Stomach smooth muscle (tissue), 2 donors: ENCODE results near the gene LGALS16.
"Not testable (repeated sequence)": the region's sequence is repeated elsewhere in the genome, so short reads cannot be mapped to it uniquely, and the experiment has no call there.

ENCODE experiments used
- H3K27ac ChIP-seq: one replicate; pipeline ENCODE4 v1.7.0; 2013; ENCODE audit warnings: mild to moderate bottlenecking, low read length, inconsistent platforms
- H3K27me3 ChIP-seq, 2 donors: one replicate each; pipeline ENCODE4 v1.7.0; 2013; ENCODE audit warnings: low read length in 2 of 2; ENCODE audit not compliant: insufficient read depth in 2 of 2, control insufficient read depth in 1 of 2
- H3K36me3 ChIP-seq, 2 donors: one replicate each; pipeline ENCODE4 v1.7.0; 2013; ENCODE audit warnings: low read length in 2 of 2; ENCODE audit not compliant: control insufficient read depth in 2 of 2, insufficient read depth in 2 of 2
- H3K4me1 ChIP-seq: one replicate; pipeline ENCODE4 v1.7.0; 2013; ENCODE audit warnings: low read length; ENCODE audit not compliant: control insufficient read depth, insufficient read depth
- H3K4me3 ChIP-seq, 2 donors: one replicate each; pipeline ENCODE4 v1.7.0; 2013; ENCODE audit warnings: low read length in 2 of 2
- H3K9ac ChIP-seq, 2 donors: one replicate each; pipeline ENCODE4 v1.7.0; 2013; ENCODE audit warnings: low read length in 2 of 2, mild to moderate bottlenecking in 1 of 2
- H3K9me3 ChIP-seq, 2 donors: one replicate each; pipeline ENCODE4 v1.7.0; 2013; ENCODE audit warnings: low read length in 2 of 2; ENCODE audit not compliant: control insufficient read depth in 2 of 2
- donor health status: healthy.
- donor health status: Pancreatic carcinoma.

Gene LGALS16, protein sequence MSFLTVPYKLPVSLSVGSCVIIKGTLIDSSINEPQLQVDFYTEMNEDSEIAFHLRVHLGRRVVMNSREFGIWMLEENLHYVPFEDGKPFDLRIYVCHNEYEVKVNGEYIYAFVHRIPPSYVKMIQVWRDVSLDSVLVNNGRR

DNA sequence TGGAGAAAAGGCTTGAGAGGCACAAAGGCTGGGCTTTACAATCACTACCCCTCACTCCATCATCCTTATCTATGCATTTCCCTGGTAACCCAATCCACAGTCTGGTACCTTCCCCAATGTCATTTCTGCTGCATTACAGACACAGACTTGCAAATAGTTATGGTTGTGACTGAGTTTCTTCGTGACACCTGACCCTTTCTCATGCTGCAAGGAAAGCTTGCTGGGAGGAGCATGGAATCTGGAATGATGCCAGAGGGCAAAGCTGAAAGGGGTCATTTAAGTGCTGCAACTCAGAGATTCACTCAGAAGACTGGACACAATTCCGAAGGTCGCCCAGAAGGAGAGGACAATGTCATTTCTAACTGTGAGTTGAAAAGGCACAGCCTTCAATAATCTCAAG, at the start of gene LGALS16:
TSS of gene LGALS16 (plus strand) at position 301 of the 400 bp plus-strand sequence. CDS start at position 350, 49 bp downstream.
- Histone ChIP-seq H3K27ac (no peak within 1 kb of the TSS), H3K36me3 (no peaks in the 10 kb centered on the region), H3K9ac (no peak within 1 kb of the TSS), H3K27me3 (no peaks in the 10 kb centered on the region), H3K4me3 (no peak within 1 kb of the TSS), H3K9me3 (no peaks in the 10 kb centered on the region), H3K4me1 (no peaks in the 10 kb centered on the region)

DNA sequence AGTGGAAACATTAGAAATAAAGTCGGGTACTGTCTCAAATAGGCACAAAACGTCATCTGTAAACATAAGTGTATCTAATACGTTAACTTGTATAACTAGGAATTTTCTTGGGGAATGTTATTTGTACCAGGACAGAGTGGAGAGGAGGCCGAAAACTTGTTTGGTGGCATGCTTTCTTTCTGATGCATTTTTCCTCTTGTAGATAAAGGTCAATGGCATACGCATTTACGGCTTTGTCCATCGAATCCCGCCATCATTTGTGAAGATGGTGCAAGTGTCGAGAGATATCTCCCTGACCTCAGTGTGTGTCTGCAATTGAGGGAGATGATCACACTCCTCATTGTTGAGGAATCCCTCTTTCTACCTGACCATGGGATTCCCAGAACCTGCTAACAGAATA, 48.7 kb upstream of the LGALS16 start:
- Histone ChIP-seq H3K9me3 (no peaks in the 10 kb centered on the region), H3K27me3 (peaks cover 0 to 5% of the 10 kb centered on the region in 2 donors), H3K9ac (no peak overlapping the region), H3K4me1 (no peaks in the 10 kb centered on the region), H3K27ac (no peak overlapping the region), H3K36me3 (no peaks in the 10 kb centered on the region), H3K4me3 (no peak overlapping the region)

DNA sequence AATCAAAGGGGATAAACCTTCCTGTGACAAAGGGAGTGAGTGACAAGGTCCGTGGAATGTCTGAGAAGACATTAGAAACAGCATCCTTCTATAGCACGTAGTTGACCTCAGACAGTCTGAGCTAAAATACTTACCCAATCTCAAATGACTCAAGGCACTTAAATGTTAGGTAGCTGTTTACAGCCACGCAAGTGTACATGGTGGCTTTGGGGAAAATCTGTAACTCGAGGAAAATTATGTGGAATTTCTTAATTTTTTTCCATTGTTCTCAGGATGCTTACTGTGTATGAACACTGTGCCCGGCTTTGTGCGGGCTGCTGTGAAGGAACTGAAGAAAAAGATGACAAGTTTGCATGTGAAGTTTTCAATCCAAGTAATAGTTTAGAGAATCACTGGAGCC, 48.2 kb upstream of the LGALS16 start:
- Histone ChIP-seq H3K4me3 (no peak overlapping the region), H3K9ac (no peak overlapping the region), H3K36me3 (no peaks in the 10 kb centered on the region), H3K27ac (no peak overlapping the region), H3K27me3 (peaks cover 0 to 5% of the 10 kb centered on the region in 2 donors), H3K4me1 (no peaks in the 10 kb centered on the region), H3K9me3 (no peaks in the 10 kb centered on the region)

DNA sequence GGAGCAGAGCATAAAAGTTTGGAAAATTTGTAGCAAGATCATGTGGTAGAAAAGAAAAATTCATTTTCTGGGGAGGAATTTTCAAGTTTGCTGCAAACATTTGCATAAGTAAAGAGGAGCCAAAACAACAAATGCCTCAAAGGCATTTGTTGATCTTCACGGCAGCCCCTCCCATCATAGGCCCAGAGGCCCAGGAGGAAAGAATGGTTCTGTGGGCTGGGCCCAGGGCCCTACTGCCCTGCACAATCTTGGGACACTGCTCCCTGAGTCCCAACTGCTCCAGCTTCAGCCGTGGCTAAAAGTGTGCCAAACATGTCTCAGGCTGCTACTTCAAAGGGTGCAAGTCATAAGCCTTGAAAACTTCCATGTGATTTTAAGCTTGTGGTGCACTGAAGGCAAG, 42.1 kb upstream of the LGALS16 start:
- H3K4me3 ChIP-seq: no peak overlapping the region

DNA sequence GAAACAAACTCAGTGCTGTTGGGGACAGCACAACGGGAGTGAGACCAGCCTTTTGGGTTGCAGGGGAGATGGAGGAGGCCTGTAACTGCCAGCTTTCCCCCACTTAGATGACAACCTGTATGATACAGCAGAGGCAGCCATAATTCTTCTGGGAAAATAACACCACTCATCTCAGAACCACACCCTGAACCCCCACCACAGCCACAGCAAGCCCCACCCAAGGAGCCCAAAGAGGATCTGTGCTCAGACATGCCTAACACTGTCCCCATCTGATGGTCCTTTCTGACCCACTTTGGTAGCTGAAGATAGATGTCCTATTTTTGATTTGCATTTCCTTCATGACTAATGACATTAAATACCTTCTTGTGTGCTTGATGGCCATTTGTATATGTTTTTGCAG, 38.0 kb upstream of the LGALS16 start:
- Histone ChIP-seq H3K36me3 (no peaks in the 10 kb centered on the region), H3K4me3 (no peak overlapping the region), H3K4me1 (no peaks in the 10 kb centered on the region), H3K27me3 (no peaks in the 10 kb centered on the region), H3K9me3 (no peaks in the 10 kb centered on the region), H3K9ac (no peak overlapping the region), H3K27ac (no peak overlapping the region)

More for the DNA sequence above, 42.1 kb upstream of the LGALS16 start:
- no peaks in the 10 kb centered on the region for H3K9me3 ChIP-seq
- H3K4me1 ChIP-seq: no peaks in the 10 kb centered on the region
- H3K36me3 ChIP-seq: no peaks in the 10 kb centered on the region
- H3K27ac ChIP-seq: no peak overlapping the region
- H3K27me3 ChIP-seq: no peaks in the 10 kb centered on the region
- H3K9ac ChIP-seq: no peak overlapping the region

DNA sequence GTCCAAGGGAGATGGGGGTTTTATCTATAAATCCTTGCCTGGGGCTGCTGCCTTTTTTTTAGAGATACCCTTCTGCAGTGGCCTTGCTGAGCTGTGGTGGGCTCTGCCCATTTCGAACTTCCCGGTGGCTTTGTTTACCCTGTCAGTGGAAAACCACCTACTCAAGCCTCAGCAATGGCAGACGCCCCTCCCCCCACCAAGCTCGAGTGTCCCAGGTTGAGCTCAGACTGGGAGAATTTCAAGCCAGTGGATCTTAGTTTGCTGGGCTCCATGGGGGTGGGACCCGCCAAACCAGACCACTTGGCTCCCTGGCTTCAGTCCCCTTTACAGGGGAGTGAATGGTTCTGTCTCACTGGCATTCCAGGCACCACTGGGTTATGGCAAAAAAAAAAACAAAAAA, 31.8 kb upstream of the LGALS16 start:
- Histone ChIP-seq H3K9me3 (no peaks in the 10 kb centered on the region), H3K4me3 (no peak overlapping the region), H3K4me1 (no peaks in the 10 kb centered on the region), H3K27me3 (peaks cover 0 to 4% of the 10 kb centered on the region in 2 donors), H3K9ac (no peak overlapping the region), H3K27ac (no peak overlapping the region), H3K36me3 (no peaks in the 10 kb centered on the region)

DNA sequence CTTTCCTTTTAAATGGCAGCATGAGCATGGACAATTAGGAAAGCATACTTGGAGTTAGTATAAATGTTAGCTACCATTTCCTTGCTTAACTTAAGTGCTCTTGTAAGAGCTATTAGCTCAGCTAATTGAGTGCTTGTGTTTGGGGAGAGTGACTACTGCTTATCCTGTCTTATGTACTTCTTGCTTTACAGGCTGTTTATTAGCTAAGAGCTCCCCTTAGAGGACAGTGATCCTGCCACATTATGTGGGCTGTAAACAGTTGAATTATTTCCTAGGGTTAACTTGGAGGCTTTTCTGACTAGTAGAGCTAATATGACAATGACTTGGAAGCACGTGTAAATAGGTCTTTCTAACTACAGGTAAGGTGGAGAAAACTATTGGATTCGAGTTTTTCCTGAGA, 28.1 kb upstream of the LGALS16 start:
- H3K27me3 ChIP-seq, H3K4me1 ChIP-seq, H3K9ac ChIP-seq, H3K4me3 ChIP-seq, H3K36me3 ChIP-seq, H3K27ac ChIP-seq, H3K9me3 ChIP-seq: not testable (repeated sequence)

DNA sequence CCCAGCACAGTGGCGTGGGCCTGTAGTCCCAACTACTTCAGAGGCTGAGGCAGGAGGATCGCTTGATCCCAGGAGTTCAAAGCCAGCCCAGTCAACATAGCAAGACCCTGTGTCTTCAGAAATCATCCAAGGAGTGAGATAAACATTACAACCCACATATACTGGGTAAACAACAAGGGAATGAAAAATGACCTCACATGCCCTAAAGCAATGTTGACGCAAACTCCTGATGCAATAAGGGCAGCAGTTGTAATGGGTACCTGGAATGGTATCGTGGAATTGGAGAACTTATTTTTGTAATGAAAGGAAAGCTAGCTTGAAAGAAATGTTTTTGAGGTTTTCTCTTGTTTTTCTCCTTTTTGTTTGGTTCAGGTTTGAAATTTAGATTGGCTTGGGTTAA, 24.5 kb upstream of the LGALS16 start:
- Histone ChIP-seq H3K4me3 (no peak overlapping the region), H3K4me1 (no peaks in the 10 kb centered on the region), H3K36me3 (no peaks in the 10 kb centered on the region), H3K27ac (no peak overlapping the region), H3K9me3 (no peaks in the 10 kb centered on the region), H3K27me3 (no peaks in the 10 kb centered on the region), H3K9ac (no peak overlapping the region)

DNA sequence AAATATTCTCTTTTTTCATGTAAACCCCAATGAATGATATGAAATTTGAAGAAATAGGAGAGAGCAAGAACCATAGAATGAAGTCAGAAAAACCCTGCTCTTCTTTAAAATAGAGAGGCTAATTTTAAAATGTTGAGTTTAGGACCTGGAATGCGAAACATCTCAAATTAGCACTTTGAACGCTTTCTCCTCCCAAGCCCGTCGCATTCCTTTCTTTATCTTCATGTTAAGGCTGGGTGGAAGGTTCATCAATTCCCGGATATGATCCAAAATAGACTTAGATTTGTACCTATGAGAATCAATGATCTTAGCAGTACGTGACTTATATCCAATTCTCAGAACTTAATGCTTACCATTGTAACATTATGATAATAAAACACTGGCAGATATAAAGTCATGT, 24.1 kb upstream of the LGALS16 start:
- H3K27me3 ChIP-seq: no peaks in the 10 kb centered on the region
- H3K9me3 ChIP-seq: no peaks in the 10 kb centered on the region
- no peak overlapping the region for H3K27ac ChIP-seq
- no peaks in the 10 kb centered on the region for H3K4me1 ChIP-seq
- H3K4me3 ChIP-seq: no peak overlapping the region
- no peak overlapping the region for H3K9ac ChIP-seq
- H3K36me3 ChIP-seq: no peaks in the 10 kb centered on the region

DNA sequence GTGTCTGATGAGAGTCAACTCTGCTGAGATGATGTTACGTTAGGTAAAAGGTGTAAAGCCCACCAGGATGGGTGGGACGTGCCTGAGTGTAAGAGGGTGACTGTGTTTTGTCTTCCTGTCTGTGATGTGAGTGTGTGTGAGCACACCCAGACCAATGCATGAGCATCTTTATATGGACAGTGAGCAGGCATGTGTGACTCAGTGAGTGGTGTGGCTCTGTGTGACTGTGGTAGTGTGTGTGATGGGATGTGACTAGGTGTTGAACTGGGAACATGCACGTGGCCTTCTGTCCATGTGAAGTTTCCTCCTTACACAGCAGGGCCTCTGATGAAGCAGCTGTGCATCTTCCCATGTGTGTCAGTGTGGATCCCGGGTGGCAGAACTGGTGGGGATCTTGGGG, 17.8 kb upstream of the LGALS16 start:
- no peaks in the 10 kb centered on the region for H3K4me1 ChIP-seq
- H3K9ac ChIP-seq: no peak overlapping the region
- no peak overlapping the region for H3K4me3 ChIP-seq
- no peaks in the 10 kb centered on the region for H3K9me3 ChIP-seq
- peaks cover 0 to 8% of the 10 kb centered on the region in 2 donors for H3K27me3 ChIP-seq
- H3K27ac ChIP-seq: no peak overlapping the region
- H3K36me3 ChIP-seq: no peaks in the 10 kb centered on the region

DNA sequence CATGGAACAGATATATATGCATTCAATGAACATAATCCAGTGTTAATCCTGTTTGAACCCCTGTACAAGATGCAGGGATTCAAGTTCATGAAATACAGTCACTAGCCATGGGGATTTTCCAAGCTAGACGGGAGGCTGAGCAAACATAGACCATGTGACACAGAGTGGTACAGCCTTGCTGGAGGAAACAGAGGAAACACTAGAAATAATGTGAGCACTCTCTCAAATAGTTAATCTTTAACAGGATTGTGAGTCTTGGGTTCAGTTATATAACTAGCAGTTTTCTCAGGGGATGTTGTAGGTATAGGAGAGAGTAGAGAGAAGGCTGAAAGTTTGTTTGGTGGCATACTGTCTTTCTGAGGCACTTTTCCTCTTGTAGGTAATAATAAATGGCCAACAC, 13.9 kb upstream of the LGALS16 start:
- H3K36me3 ChIP-seq: no peaks in the 10 kb centered on the region
- no peak overlapping the region for H3K27ac ChIP-seq
- H3K27me3 ChIP-seq: peaks cover 1 to 8% of the 10 kb centered on the region in 2 donors
- H3K9me3 ChIP-seq: no peaks in the 10 kb centered on the region
- no peaks in the 10 kb centered on the region for H3K4me1 ChIP-seq
- no peak overlapping the region for H3K4me3 ChIP-seq
- no peak overlapping the region for H3K9ac ChIP-seq
